Prostate gland (tissue), 2 donors: ENCODE measurements around the gene CXADR.

Experiments
- POLR2A ChIP-seq: fragments of 450-650 bp; IDR thresholded peaks from one replicate; pipeline ENCODE4 v1.6.1; 2016; ENCODE audit warnings: antibody characterized with exemption, mild to moderate bottlenecking
- TF ChIP-seq, protein P1 (sequence below), 4 experiments: fragments of 200-600 bp in 2 of 4; fragments of 450-650 bp in 2 of 4; sonication (generic) in 2 of 4; IDR thresholded peaks; 1 replicate in 3 of 4; 2 replicates in 1 of 4; pipeline ENCODE4 v1.5.1; 2016 to 2019; ENCODE audit warnings: antibody characterized with exemption in 4 of 4, mild to moderate bottlenecking in 2 of 4, moderate library complexity in 2 of 4

GRCh38 chr21:17583898-17584297 lies 71.1 kb downstream of the CXADR start:
- TF ChIP-seq, protein P1, sequence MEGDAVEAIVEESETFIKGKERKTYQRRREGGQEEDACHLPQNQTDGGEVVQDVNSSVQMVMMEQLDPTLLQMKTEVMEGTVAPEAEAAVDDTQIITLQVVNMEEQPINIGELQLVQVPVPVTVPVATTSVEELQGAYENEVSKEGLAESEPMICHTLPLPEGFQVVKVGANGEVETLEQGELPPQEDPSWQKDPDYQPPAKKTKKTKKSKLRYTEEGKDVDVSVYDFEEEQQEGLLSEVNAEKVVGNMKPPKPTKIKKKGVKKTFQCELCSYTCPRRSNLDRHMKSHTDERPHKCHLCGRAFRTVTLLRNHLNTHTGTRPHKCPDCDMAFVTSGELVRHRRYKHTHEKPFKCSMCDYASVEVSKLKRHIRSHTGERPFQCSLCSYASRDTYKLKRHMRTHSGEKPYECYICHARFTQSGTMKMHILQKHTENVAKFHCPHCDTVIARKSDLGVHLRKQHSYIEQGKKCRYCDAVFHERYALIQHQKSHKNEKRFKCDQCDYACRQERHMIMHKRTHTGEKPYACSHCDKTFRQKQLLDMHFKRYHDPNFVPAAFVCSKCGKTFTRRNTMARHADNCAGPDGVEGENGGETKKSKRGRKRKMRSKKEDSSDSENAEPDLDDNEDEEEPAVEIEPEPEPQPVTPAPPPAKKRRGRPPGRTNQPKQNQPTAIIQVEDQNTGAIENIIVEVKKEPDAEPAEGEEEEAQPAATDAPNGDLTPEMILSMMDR (IDR thresholded peaks at IDR 0.05) = no peak
- no peak for TF ChIP-seq POLR2A
